Measurements from ENCODE around the gene TTYH1. TPM values are rescaled to one million over a fixed set of nuclear protein-coding genes. Genes with fewer than 3 reads are reported as not detected.
"Not testable (repeated sequence)": the region's sequence is repeated elsewhere in the genome, so short reads cannot be mapped to it uniquely, and the experiment has no call there.

Gene TTYH1
- total and polyA plus RNA-seq, 2 of the 4 experiments (the other 2 are of a cell fraction): not detected

DNA sequence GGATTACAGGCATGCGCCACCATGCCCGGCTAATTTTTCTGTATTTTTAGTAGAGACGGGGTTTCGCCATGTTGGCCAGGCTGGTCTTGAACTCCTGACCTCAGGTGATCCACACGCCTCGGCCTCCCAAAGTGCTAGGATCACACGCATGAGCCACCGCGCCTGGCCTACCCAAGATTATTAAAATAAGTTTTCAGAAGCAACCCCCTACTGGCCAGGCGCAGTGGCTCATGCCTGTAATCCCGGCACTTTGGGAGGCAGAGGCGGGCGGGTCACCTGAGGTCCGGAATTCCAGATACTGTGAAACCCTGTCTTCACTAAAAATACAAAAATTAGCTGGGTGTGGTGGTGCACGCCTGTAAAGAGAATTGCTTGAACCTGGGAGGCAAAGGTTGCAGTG, 31.1 kb downstream of the TTYH1 start:
- H4K5ac ChIP-seq (ENCODE audit: low read depth, low read length); H3K9ac ChIP-seq (ENCODE audit: low read depth, low read length); H2AFZ ChIP-seq (replicated peaks; ENCODE audit: low read length, poor library complexity); H2BK120ac ChIP-seq (ENCODE audit: low read depth, low read length); POLR2A ChIA-PET (ENCODE audit: unreplicated experiment); H2BK15ac ChIP-seq (ENCODE audit: low read depth, low read length); in situ Hi-C loops (cut with MboI; ENCODE audit: low sequenced_read_pairs); BruUV-seq (replicated peaks); H4K91ac ChIP-seq (ENCODE audit: insufficient read depth, low read depth, low read length); H3K9me1 ChIP-seq (ENCODE audit: insufficient read depth, low read length); H3K27ac ChIP-seq (ENCODE audit: insufficient read depth, low read length); dilution Hi-C loops (cut with HindIII; ENCODE audit: low sequenced_read_pairs, unreplicated experiment); H3K9me3 ChIP-seq (ENCODE audit: control insufficient read depth, insufficient read depth, low read length); ATAC-seq (ENCODE audit: low read depth); H3K4me2 ChIP-seq (ENCODE audit: low read depth, low read length); H3K27me3 ChIP-seq (ENCODE audit: control insufficient read depth, insufficient read depth, low read length); H2BK5ac ChIP-seq (ENCODE audit: low read depth, low read length, poor library complexity, severe bottlenecking); H4K8ac ChIP-seq (ENCODE audit: low read depth in 2 of 2, low read length in 2 of 2); H3K4ac ChIP-seq (ENCODE audit: low read depth, low read length); H3K14ac ChIP-seq (replicated peaks; ENCODE audit: low read depth, low read length); H2AK5ac ChIP-seq (ENCODE audit: low read depth, low read length); DNase-seq; H3K18ac ChIP-seq (ENCODE audit: low read depth, low read length); H2BK20ac ChIP-seq (ENCODE audit: low read depth, low read length); H3K4me3 ChIP-seq (ENCODE audit: insufficient read depth, low read depth, low read length); H3K4me1 ChIP-seq (ENCODE audit: control insufficient read depth, insufficient read depth, low read length); H3K23ac ChIP-seq (ENCODE audit: low read depth, low read length); intact Hi-C loops (cut with micrococcal nuclease); H3K56ac ChIP-seq (ENCODE audit: extremely low read depth, insufficient read depth, low read length); H2AK9ac ChIP-seq (replicated peaks; ENCODE audit: low read depth, low read length, poor library complexity): not testable (repeated sequence)
- 100% methylated on average over 2 of the region's 15 CpGs; no CpG with 5 or more reads in 1 of the 2 experiments for WGBS, 2 experiments (ENCODE audit: extremely low coverage in 2 of 2, insufficient read length in 1 of 2)
- Histone ChIP-seq H4K20me1 (ENCODE audit: insufficient read depth, low read length) (peaks cover 24% of the 10 kb centered on the region), H3K36me3 (ENCODE audit: control insufficient read depth, insufficient read depth, low read length) (peaks cover 13% of the 10 kb centered on the region), H3K79me1 (ENCODE audit: low read depth in 1 of 2, low read length in 2 of 2) (peaks cover 15 to 33% of the 10 kb centered on the region in 2 experiments)
- CTCF ChIA-PET: interaction anchor here (0.6 kb wide), 1 partner anchor 10 kb away, joined by 3 read pairs; no protein-coding TSS in a partner anchor

All from IMR-90 (cell line).